Body of pancreas (tissue), 4 donors: ENCODE measurements around the gene TMEM121.
"Not testable (repeated sequence)": the region's sequence is repeated elsewhere in the genome, so short reads cannot be mapped to it uniquely, and the experiment has no call there.

Experiments used
- POLR2A ChIP-seq, 3 donors: fragments of 450-650 bp; IDR thresholded peaks; one replicate each; pipeline ENCODE4 v1.6.1; 2016; ENCODE audit warnings: antibody characterized with exemption in 3 of 3, mild to moderate bottlenecking in 2 of 3
- TF ChIP-seq, protein P1 (sequence below), 7 experiments: fragments of 450-650 bp in 4 of 7; fragments of 200-600 bp in 3 of 7; sonication (generic) in 3 of 7; IDR thresholded peaks; one replicate each; pipeline ENCODE4 v1.5.1; 2016 to 2019; ENCODE audit warnings: antibody characterized with exemption in 7 of 7

DNA sequence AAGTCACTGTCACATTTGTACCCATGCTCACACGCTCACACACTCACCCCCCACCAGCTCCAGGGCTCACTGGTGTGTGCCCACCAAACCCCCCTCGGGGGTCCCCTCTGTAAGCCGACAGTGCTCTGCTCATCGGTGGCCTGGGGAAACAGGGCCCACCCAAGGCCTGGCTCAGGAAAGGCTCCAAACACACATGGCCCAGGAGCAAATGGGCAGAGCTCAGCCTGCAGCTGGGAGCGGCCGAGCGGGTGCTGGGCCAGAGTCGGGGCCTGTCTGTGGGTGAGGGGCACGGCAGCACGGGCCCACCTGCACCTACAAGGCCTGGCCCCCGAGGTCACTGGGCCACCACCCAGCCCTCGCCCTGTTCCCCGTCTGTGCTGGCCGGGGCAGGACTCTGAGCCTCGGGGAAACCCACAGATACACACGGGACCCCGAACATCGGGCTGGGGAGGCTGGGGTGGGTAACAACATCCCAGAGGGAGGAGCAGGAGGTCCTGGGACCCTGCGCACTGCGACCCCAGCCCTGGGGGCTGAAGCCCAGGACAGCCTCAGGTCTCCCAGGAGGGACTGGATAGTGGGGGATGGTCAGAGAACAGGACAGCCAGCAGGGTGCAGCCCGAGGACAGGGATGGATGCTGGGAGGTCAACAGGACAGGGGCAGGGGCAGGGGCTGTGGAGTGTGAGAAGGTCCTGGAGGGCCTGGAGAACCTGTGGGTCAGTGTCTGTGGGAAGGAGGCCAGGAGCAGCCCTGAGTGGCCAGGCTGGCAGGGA lies 45.0 kb downstream of the TMEM121 start:
- TF ChIP-seq POLR2A (IDR thresholded peaks at IDR 0.05) = not testable (repeated sequence)
- TF ChIP-seq, protein P1, sequence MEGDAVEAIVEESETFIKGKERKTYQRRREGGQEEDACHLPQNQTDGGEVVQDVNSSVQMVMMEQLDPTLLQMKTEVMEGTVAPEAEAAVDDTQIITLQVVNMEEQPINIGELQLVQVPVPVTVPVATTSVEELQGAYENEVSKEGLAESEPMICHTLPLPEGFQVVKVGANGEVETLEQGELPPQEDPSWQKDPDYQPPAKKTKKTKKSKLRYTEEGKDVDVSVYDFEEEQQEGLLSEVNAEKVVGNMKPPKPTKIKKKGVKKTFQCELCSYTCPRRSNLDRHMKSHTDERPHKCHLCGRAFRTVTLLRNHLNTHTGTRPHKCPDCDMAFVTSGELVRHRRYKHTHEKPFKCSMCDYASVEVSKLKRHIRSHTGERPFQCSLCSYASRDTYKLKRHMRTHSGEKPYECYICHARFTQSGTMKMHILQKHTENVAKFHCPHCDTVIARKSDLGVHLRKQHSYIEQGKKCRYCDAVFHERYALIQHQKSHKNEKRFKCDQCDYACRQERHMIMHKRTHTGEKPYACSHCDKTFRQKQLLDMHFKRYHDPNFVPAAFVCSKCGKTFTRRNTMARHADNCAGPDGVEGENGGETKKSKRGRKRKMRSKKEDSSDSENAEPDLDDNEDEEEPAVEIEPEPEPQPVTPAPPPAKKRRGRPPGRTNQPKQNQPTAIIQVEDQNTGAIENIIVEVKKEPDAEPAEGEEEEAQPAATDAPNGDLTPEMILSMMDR (IDR thresholded peaks at IDR 0.05) = not testable (repeated sequence)
